Measurements from ENCODE around the gene LHX4. TPM values are rescaled to one million over a fixed set of nuclear protein-coding genes. Genes with fewer than 3 reads are reported as not detected.

Gene LHX4
- total and polyA plus RNA-seq, 2 of the 13 experiments (the other 11 are each of a cell fraction or from before 2014, with no cell fraction given): 0.03 to 0.07 TPM

GRCh38 chr1:180201451-180202200 is 28.4 kb upstream of the LHX4 start (continued):
- TF ChIP-seq, protein P1, sequence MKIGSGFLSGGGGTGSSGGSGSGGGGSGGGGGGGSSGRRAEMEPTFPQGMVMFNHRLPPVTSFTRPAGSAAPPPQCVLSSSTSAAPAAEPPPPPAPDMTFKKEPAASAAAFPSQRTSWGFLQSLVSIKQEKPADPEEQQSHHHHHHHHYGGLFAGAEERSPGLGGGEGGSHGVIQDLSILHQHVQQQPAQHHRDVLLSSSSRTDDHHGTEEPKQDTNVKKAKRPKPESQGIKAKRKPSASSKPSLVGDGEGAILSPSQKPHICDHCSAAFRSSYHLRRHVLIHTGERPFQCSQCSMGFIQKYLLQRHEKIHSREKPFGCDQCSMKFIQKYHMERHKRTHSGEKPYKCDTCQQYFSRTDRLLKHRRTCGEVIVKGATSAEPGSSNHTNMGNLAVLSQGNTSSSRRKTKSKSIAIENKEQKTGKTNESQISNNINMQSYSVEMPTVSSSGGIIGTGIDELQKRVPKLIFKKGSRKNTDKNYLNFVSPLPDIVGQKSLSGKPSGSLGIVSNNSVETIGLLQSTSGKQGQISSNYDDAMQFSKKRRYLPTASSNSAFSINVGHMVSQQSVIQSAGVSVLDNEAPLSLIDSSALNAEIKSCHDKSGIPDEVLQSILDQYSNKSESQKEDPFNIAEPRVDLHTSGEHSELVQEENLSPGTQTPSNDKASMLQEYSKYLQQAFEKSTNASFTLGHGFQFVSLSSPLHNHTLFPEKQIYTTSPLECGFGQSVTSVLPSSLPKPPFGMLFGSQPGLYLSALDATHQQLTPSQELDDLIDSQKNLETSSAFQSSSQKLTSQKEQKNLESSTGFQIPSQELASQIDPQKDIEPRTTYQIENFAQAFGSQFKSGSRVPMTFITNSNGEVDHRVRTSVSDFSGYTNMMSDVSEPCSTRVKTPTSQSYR (CRISPR knock-in tag; IDR thresholded peaks at IDR 0.05; ENCODE audit: borderline replicate concordance): no peak
- TF ChIP-seq ZNF761 (CRISPR knock-in tag; conservative IDR thresholded peaks at IDR 0.05) (no peak), ZNF703 (CRISPR knock-in tag; IDR thresholded peaks at IDR 0.05; ENCODE audit: borderline replicate concordance) (no peak), HNRNPLL (IDR thresholded peaks at IDR 0.05; ENCODE audit: low read depth, low read length, poor library complexity, severe bottlenecking) (no peak), PLSCR1 (CRISPR knock-in tag; IDR thresholded peaks at IDR 0.05; ENCODE audit: borderline replicate concordance) (no peak), SMAD3 (CRISPR knock-in tag; IDR thresholded peaks at IDR 0.05) (no peak)
- TF ChIP-seq, protein P2, sequence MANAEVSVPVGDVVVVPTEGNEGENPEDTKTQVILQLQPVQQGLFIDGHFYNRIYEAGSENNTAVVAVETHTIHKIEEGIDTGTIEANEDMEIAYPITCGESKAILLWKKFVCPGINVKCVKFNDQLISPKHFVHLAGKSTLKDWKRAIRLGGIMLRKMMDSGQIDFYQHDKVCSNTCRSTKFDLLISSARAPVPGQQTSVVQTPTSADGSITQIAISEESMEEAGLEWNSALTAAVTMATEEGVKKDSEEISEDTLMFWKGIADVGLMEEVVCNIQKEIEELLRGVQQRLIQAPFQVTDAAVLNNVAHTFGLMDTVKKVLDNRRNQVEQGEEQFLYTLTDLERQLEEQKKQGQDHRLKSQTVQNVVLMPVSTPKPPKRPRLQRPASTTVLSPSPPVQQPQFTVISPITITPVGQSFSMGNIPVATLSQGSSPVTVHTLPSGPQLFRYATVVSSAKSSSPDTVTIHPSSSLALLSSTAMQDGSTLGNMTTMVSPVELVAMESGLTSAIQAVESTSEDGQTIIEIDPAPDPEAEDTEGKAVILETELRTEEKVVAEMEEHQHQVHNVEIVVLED (CRISPR knock-in tag; IDR thresholded peaks at IDR 0.05; ENCODE audit: borderline replicate concordance): no peak
